Progenitor cell of endocrine pancreas (in vitro differentiated cells): ENCODE measurements around the gene HIF3A. TPM values are rescaled to one million over a fixed set of nuclear protein-coding genes. Genes with fewer than 3 reads are reported as not detected.
A peak's percentile ranks its signal among the peaks of the same experiment; 100 is the strongest.

Source experiments
- DNase-seq: peaks from one replicate; pipeline ENCODE4 v3.0.0; 2021; ENCODE audit warnings: low spot score; ENCODE audit not compliant: unreplicated experiment
- H3K27ac Mint-ChIP-seq: 2 replicates; pipeline ENCODE4 v1.8.0; 2021; ENCODE audit warnings: mild to moderate bottlenecking, moderate library complexity, mixed read lengths
- H3K27me3 Mint-ChIP-seq: 2 replicates; pipeline ENCODE4 v1.8.0; 2021; ENCODE audit warnings: mixed read lengths
- H3K36me3 Mint-ChIP-seq: 2 replicates; pipeline ENCODE4 v1.8.0; 2022; ENCODE audit warnings: mixed read lengths; ENCODE audit not compliant: insufficient read depth
- H3K4me1 Mint-ChIP-seq: 2 replicates; pipeline ENCODE4 v1.8.0; 2021; ENCODE audit warnings: low read depth, mixed read lengths
- H3K4me3 Mint-ChIP-seq: 2 replicates; pipeline ENCODE4 v1.8.0; 2021; ENCODE audit warnings: low read depth, mild to moderate bottlenecking, moderate library complexity, mixed read lengths
- H3K9me3 Mint-ChIP-seq: 2 replicates; pipeline ENCODE4 v1.8.0; 2021; ENCODE audit warnings: low read depth, mixed read lengths
- total RNA-seq: library from RNA; stranded (reverse); gene quantifications from 2 replicates; pipeline ENCODE4 v1.2.1, GENCODE V29; 2021
- TF ChIP-seq, protein P1 (sequence below): fragments of 200-600 bp; sonication (generic); IDR thresholded peaks from one replicate; pipeline ENCODE4 v1.5.0; 2021; ENCODE audit warnings: antibody characterized with exemption, mild to moderate bottlenecking; ENCODE audit not compliant: unreplicated experiment

Gene HIF3A
- total RNA-seq, 1 donor from 2014 or later = 37.6 TPM

DNA sequence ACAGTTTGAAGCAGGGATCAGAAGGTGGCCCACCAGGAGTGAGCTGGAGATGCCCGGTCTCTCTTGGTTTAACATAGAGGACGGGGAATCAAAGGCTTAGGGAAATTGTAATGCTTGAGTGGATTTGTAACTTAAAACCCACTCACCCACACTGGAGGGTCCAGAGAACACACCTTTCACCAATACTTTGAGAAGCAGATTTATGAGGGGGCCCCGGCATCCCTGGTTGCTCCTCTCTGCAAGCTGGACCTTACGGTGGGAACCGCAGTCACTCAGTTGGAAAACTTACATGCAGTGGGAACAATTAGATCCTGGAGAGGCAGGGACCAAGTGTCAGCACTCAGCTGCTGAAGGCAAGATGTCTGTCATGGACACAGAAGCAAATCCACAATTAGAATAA lies 70.6 kb downstream of the HIF3A start:
- H3K27me3 Mint-ChIP-seq = no peaks in the 10 kb centered on the region
- H3K36me3 Mint-ChIP-seq = peaks cover 11% of the 10 kb centered on the region
- H3K9me3 Mint-ChIP-seq = no peaks in the 10 kb centered on the region
- peaks cover 13% of the 10 kb centered on the region for H3K4me1 Mint-ChIP-seq
- H3K27ac Mint-ChIP-seq = no peak overlapping the region
- no peak overlapping the region for H3K4me3 Mint-ChIP-seq
- no peak for DNase-seq
- TF ChIP-seq, protein P1, sequence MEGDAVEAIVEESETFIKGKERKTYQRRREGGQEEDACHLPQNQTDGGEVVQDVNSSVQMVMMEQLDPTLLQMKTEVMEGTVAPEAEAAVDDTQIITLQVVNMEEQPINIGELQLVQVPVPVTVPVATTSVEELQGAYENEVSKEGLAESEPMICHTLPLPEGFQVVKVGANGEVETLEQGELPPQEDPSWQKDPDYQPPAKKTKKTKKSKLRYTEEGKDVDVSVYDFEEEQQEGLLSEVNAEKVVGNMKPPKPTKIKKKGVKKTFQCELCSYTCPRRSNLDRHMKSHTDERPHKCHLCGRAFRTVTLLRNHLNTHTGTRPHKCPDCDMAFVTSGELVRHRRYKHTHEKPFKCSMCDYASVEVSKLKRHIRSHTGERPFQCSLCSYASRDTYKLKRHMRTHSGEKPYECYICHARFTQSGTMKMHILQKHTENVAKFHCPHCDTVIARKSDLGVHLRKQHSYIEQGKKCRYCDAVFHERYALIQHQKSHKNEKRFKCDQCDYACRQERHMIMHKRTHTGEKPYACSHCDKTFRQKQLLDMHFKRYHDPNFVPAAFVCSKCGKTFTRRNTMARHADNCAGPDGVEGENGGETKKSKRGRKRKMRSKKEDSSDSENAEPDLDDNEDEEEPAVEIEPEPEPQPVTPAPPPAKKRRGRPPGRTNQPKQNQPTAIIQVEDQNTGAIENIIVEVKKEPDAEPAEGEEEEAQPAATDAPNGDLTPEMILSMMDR = no peak

DNA sequence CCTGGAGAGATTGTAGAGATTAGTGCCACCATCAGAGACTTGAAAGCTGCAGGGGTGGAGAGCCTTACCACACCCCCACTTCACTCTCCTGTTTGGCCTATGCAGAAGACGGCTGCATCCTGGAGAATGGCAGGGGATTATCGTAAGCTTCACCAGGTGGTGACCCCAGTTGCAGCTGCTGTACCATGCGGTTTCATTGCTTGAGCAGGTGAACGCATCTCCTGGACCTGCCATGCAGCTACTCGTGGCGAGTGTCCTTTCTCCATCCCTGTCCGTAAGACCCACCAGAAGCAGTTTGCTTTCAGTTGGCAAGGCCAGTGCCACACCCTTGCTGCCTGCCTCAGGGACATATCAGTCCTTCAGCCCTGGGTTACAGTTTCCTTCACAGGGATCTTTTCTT lies 71.3 kb downstream of the HIF3A start:
- no peak for DNase-seq
- Mint-ChIP-seq H3K4me1 (peaks cover 17% of the 10 kb centered on the region), H3K9me3 (no peaks in the 10 kb centered on the region), H3K36me3 (peaks cover 11% of the 10 kb centered on the region), H3K27me3 (no peaks in the 10 kb centered on the region), H3K4me3 (no peak overlapping the region), H3K27ac (no peak overlapping the region)
- TF ChIP-seq, protein P1 = no peak

DNA sequence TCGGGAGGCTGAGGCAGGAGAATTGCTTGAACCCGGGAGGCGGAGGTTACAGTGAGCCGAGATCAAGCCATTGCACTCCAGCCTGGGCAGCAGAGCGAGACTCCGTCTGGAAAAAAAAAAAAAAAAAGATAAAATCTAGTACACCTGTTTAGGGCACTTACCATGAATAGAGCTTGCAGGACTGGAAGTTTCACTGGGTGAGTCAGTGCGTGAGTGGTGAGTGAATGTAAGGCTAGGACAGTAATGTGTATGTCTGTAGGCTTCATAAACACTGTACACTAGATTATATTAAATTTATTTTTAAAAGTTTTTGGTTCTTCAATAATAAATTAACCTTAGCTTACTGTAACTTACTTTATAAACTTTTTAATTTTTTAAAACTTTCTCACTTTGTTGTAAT lies 73.0 kb downstream of the HIF3A start:
- peaks cover 13% of the 10 kb centered on the region for H3K4me1 Mint-ChIP-seq
- TF ChIP-seq, protein P1 = no peak
- H3K4me3 Mint-ChIP-seq = no peak overlapping the region
- no peaks in the 10 kb centered on the region for H3K9me3 Mint-ChIP-seq
- H3K27me3 Mint-ChIP-seq = no peaks in the 10 kb centered on the region
- no peak overlapping the region for H3K27ac Mint-ChIP-seq
- DNase-seq = no peak
- peaks cover 4% of the 10 kb centered on the region for H3K36me3 Mint-ChIP-seq

DNA sequence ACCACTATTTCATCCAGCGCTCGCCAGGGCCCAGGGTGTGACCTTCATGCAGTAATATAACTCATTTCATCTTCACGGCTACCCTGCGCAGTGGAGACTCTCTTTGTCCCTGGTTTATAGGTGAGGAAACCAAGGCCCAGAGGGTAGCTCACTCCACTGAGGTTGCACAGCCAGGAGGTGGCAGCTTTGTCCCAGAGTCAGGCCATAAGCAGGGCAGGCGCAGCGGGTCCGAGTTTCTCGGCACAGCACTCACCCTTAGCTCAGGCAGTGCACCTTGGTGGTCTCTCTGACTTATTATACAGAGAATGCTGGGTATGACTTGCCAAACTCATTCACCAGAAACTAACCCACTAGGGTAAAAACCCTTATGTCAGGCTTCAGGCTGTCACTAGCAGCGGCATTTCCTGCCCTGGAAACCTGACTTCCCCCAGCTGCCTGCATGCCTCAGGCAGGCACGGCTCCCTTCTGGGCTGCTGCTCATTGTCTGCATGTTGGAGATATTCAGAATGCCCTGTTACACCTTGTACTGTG lies 74.6 kb downstream of the HIF3A start:
- no peak for DNase-seq

DNA sequence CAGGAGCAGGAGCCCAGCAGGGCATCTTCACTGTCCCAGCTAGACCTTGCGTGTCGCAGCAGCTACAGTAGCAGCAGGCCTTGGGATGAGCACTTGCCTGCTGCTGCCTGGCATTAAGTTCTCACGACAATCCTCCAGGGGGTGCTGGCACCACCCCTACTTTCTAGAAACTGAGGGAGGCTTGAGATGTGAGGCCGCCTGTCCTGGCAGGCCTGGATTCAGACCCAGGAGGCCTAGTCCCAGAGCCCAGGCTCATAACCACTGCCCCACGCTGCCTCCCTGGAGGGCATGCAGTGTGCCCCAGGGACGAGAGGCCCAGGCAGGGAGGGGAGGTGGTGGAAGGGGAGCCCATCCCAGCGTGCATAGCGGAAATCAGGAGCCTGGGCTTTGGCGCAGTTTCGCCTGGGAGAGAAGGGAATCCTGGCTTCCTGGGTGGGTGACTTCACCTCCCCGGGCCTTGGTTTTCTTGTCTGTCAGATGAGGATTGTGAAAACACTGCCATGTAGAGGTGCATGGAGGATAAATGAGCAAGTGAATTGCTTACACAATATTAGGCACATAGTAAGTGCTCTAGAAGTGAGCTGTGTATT lies 76.2 kb downstream of the HIF3A start:
- Mint-ChIP-seq H3K27ac (peak overlapping the region; percentile 95), H3K36me3 (peaks cover 6% of the 10 kb centered on the region), H3K9me3 (no peaks in the 10 kb centered on the region), H3K4me3 (no peak overlapping the region), H3K27me3 (no peaks in the 10 kb centered on the region), H3K4me1 (peaks cover 15% of the 10 kb centered on the region)
- TF ChIP-seq, protein P1 = peak; percentile 40
- DNase-seq = no peak

More for the DNA sequence above, 74.6 kb downstream of the HIF3A start:
- Mint-ChIP-seq H3K27me3 (no peaks in the 10 kb centered on the region), H3K27ac (no peak overlapping the region), H3K4me1 (peaks cover 13% of the 10 kb centered on the region), H3K4me3 (no peak overlapping the region), H3K36me3 (peaks cover 6% of the 10 kb centered on the region), H3K9me3 (no peaks in the 10 kb centered on the region)
- TF ChIP-seq, protein P1 = no peak
